Measurements from ENCODE around the gene IL27RA.

DNA sequence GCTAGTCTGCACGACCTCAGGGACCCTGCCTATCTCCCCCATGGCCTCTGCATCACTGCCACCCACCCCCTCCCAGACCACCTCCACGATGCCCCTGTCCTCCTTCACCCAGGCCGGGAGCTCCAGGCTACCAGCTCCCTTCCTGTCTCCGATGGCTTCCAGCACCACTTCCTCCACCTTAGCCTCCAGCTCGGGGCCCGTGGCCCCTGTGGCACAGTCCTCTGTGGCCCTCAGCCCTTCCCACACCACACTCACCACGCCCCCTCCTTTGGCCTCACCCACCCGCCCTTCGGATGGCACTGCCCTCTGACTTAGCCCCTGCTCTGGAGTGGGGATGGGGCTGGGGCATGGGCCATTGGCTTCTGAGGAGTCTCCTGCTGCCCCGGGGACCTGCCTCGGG is 23.2 kb downstream of the IL27RA start:
- TF ChIP-seq EZH2 (IDR thresholded peaks at IDR 0.05; ENCODE audit: insufficient read depth, poor library complexity, severe bottlenecking): no peak
- TF ChIP-seq EZH2phosphoT487 (IDR thresholded peaks at IDR 0.05; ENCODE audit: insufficient read depth, low read depth): no peak
